ENCODE results near the gene POU2F1. TPM values are rescaled to one million over a fixed set of nuclear protein-coding genes. Genes with fewer than 3 reads are reported as not detected.

Gene POU2F1
- total and polyA plus RNA-seq, 2 experiments from 2014 or later, result 9.2 to 21.9 TPM

GRCh38 chr1:167289075-167289442, 68.4 kb downstream of the POU2F1 start:
- H3K4me3 ChIP-seq, result no peak overlapping the region
- no peaks in the 10 kb centered on the region for H3K9me3 ChIP-seq (ENCODE audit: low read depth)
- no peak overlapping the region for H3K27ac ChIP-seq
- no peak for TF ChIP-seq CTCF (IDR thresholded peaks at IDR 0.05; ENCODE audit: low read depth, low read length)
- no peak for DNase-seq (ENCODE audit: low read depth in 1 of 2, low spot score in 1 of 2)
- no peaks in the 10 kb centered on the region for H3K36me3 ChIP-seq
- peaks cover 25% of the 10 kb centered on the region for H3K4me1 ChIP-seq (ENCODE audit: low read depth)
- H3K27me3 ChIP-seq, result no peaks in the 10 kb centered on the region

DNA sequence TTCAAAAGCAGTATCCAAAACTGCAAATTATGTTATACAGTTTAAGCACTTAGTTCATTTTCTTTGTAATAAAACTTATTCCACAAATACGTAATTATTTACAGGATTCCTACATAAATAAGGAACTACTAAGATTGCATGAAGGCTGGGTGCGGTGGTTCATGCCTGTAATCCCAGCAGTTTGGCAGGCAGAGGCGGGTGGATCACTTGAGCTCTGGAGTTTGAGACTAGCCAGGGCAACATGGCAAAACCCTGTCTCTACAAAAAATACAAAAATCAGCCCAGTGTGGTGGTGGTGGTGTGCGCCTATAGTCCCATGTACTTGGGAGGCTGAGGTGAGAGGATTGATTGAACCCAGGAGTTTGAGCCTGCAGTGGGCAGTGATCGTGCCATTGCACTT, 69.3 kb downstream of the POU2F1 start:
- H3K9me3 ChIP-seq (ENCODE audit: low read depth), result no peaks in the 10 kb centered on the region

DNA sequence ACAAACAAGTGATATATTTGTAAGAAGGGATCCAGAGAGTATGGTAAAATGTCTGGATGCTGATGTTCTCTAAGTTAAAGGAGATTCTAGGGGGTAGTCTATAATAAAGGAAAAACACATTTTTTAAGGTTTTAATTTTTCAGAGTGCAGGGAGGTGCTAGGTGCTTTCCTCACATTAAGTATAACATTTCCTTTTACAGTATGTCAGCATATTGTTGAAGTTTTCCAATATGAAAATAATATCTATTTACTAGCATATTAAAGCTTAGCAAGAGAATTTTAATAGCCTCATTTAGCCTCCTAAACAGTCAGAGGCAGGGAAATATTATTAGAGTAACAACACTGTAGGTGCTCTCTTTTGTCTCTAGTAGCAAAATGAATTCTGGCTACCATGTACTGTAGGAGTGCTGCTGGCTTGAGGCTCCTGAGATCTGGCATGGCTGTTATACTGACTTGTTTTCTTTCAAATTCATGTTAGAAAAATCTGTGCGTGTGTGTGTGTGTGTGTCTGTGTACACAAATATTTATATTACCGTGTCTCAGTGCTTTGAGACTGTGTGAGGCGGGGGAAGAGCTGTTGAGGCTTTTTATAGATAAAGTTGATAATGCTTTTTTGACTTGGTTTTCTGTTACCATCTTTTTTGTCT, 71.0 kb downstream of the POU2F1 start:
- DNase-seq (ENCODE audit: low read depth in 1 of 2, low spot score in 1 of 2), result no peak

More for the DNA sequence above, 69.3 kb downstream of the POU2F1 start:
- Histone ChIP-seq H3K27me3 (no peaks in the 10 kb centered on the region), H3K27ac (no peak overlapping the region), H3K4me1 (ENCODE audit: low read depth) (peaks cover 25% of the 10 kb centered on the region), H3K36me3 (no peaks in the 10 kb centered on the region), H3K4me3 (no peak overlapping the region)
- no peak for DNase-seq (ENCODE audit: low read depth in 1 of 2, low spot score in 1 of 2)
- no peak for TF ChIP-seq CTCF (IDR thresholded peaks at IDR 0.05; ENCODE audit: low read depth, low read length)

DNA sequence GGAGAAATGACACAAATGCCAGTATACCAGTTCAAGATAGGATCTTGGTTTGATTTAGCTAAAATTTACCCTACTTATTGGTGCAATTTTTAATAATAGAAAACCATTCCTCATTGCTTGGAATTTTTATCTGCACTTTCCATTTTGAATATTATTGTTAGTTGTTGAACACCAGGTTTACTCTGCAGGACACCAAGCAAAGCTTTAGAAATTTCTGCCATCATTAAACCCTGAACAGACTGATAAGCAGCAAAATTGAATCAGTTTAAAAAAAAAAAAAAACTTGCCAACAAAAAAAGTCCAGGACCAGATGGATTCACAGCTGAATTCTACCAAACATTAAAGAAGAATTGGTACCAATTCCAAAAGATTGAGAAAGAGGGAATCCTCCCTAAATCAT, 71.5 kb downstream of the POU2F1 start:
- H3K36me3 ChIP-seq, result no peaks in the 10 kb centered on the region
- no peak for DNase-seq (ENCODE audit: low read depth in 1 of 2, low spot score in 1 of 2)
- no peak overlapping the region for H3K27ac ChIP-seq
- no peaks in the 10 kb centered on the region for H3K9me3 ChIP-seq (ENCODE audit: low read depth)
- H3K4me3 ChIP-seq, result no peak overlapping the region
- TF ChIP-seq CTCF (IDR thresholded peaks at IDR 0.05; ENCODE audit: low read depth, low read length), result no peak
- H3K27me3 ChIP-seq, result no peaks in the 10 kb centered on the region
- peaks cover 36% of the 10 kb centered on the region for H3K4me1 ChIP-seq (ENCODE audit: low read depth)

More for the DNA sequence above, 71.0 kb downstream of the POU2F1 start:
- Histone ChIP-seq H3K4me1 (ENCODE audit: low read depth) (peaks cover 34% of the 10 kb centered on the region), H3K36me3 (no peaks in the 10 kb centered on the region), H3K27ac (no peak overlapping the region), H3K9me3 (ENCODE audit: low read depth) (no peaks in the 10 kb centered on the region), H3K4me3 (no peak overlapping the region), H3K27me3 (no peaks in the 10 kb centered on the region)
- TF ChIP-seq CTCF (IDR thresholded peaks at IDR 0.05; ENCODE audit: low read depth, low read length), result no peak

DNA sequence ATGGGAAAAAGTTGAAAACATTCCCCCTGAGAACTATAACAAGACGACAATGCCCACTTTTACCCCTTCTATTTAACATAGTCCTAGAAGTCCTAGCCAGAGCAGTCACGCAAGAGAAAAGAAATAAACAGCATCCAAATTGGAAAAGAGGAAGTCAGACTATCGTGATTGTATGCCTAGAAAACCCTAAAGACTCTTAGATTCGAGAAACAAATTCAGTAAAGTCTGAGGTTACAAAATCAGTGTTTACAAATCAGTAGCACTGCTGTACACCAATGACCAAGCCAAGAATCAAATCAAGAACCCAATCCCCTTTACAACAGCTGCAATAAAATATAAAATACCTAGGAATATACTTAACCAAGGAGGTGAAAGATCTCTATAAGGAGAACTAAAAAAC, 72.4 kb downstream of the POU2F1 start:
- Histone ChIP-seq H3K4me1 (ENCODE audit: low read depth) (peaks cover 34% of the 10 kb centered on the region), H3K27ac (no peak overlapping the region), H3K4me3 (no peak overlapping the region), H3K36me3 (no peaks in the 10 kb centered on the region), H3K27me3 (no peaks in the 10 kb centered on the region), H3K9me3 (ENCODE audit: low read depth) (no peaks in the 10 kb centered on the region)
- TF ChIP-seq CTCF (IDR thresholded peaks at IDR 0.05; ENCODE audit: low read depth, low read length), result no peak
- no peak for DNase-seq (ENCODE audit: low read depth in 1 of 2, low spot score in 1 of 2)

Data from cardiac muscle cell (in vitro differentiated cells and primary cell).